Uterus (tissue), 2 donors: ENCODE results near the gene TMEM123.

ENCODE experiments used
- POLR2A ChIP-seq, 2 donors: fragments of 450-650 bp; IDR thresholded peaks; one replicate each; pipeline ENCODE4 v1.6.1; 2016; ENCODE audit warnings: antibody characterized with exemption in 2 of 2, mild to moderate bottlenecking in 1 of 2, moderate library complexity in 1 of 2
- TF ChIP-seq, protein P1 (sequence below), 4 experiments: fragments of 200-600 bp in 2 of 4; fragments of 450-650 bp in 2 of 4; sonication (generic) in 2 of 4; IDR thresholded peaks; one replicate each; pipeline ENCODE4 v1.5.1; 2016 to 2019; ENCODE audit warnings: antibody characterized with exemption in 4 of 4, mild to moderate bottlenecking in 2 of 4, moderate library complexity in 1 of 4

DNA sequence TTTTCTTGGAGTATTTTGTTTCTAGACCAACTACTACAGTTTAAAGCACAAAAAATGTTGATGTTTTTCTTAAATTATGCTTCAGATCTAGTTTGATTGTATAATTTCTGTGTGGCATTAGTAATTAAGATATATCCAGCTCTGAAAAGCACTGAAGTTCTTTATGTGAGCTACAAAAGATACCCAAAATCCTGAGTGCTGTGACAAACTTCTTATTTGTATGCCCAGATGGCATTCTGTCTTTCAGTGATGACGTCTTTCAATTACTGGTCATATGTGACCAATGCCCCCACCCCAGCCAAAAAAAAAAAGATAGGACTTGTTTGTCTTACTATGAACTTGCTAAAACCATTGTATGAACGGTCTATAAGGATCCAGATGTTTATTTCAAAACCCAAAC lies 54.3 kb downstream of the TMEM123 start:
- TF ChIP-seq, protein P1, sequence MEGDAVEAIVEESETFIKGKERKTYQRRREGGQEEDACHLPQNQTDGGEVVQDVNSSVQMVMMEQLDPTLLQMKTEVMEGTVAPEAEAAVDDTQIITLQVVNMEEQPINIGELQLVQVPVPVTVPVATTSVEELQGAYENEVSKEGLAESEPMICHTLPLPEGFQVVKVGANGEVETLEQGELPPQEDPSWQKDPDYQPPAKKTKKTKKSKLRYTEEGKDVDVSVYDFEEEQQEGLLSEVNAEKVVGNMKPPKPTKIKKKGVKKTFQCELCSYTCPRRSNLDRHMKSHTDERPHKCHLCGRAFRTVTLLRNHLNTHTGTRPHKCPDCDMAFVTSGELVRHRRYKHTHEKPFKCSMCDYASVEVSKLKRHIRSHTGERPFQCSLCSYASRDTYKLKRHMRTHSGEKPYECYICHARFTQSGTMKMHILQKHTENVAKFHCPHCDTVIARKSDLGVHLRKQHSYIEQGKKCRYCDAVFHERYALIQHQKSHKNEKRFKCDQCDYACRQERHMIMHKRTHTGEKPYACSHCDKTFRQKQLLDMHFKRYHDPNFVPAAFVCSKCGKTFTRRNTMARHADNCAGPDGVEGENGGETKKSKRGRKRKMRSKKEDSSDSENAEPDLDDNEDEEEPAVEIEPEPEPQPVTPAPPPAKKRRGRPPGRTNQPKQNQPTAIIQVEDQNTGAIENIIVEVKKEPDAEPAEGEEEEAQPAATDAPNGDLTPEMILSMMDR (IDR thresholded peaks at IDR 0.05) = no peak
- no peak for TF ChIP-seq POLR2A (IDR thresholded peaks at IDR 0.05)
